VCaP (cell line): ENCODE data around the gene NID1.

Experiments used
- H3K27ac ChIP-seq: fragments of 450-650 bp; 2 replicates; pipeline ENCODE4 v1.5.1; 2017
- TF ChIP-seq, protein P1 (sequence below): fragments of 450-650 bp; conservative IDR thresholded peaks from 2 replicates; pipeline ENCODE4 v1.5.1; 2017; ENCODE audit warnings: mild to moderate bottlenecking, moderate library complexity

Gene NID1

DNA sequence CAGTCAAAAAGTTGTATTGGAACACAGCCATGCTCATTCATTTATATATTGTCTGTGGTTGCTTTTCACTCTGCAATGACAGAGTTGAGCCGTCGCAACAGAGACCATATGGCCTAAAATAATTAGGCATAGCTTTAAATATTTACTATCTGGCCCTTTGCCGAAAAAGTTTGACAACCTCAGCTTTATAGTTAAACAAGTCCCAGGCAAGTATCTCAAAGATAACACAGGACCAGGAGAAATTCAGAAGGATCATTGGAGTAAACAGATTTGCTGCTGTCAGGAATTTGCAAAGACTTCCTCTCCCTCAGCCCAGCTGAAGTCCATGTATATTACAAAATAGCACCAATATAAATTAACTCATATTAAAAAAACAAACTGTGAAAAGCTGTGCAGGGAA is 34.4 kb downstream of the NID1 start:
- TF ChIP-seq, protein P1, sequence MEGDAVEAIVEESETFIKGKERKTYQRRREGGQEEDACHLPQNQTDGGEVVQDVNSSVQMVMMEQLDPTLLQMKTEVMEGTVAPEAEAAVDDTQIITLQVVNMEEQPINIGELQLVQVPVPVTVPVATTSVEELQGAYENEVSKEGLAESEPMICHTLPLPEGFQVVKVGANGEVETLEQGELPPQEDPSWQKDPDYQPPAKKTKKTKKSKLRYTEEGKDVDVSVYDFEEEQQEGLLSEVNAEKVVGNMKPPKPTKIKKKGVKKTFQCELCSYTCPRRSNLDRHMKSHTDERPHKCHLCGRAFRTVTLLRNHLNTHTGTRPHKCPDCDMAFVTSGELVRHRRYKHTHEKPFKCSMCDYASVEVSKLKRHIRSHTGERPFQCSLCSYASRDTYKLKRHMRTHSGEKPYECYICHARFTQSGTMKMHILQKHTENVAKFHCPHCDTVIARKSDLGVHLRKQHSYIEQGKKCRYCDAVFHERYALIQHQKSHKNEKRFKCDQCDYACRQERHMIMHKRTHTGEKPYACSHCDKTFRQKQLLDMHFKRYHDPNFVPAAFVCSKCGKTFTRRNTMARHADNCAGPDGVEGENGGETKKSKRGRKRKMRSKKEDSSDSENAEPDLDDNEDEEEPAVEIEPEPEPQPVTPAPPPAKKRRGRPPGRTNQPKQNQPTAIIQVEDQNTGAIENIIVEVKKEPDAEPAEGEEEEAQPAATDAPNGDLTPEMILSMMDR, result no peak
- H3K27ac ChIP-seq, result no peak overlapping the region

GRCh38 chr1:236029428-236029940 is 35.4 kb downstream of the NID1 start:
- TF ChIP-seq, protein P1, result no peak
- H3K27ac ChIP-seq, result no peak overlapping the region

DNA sequence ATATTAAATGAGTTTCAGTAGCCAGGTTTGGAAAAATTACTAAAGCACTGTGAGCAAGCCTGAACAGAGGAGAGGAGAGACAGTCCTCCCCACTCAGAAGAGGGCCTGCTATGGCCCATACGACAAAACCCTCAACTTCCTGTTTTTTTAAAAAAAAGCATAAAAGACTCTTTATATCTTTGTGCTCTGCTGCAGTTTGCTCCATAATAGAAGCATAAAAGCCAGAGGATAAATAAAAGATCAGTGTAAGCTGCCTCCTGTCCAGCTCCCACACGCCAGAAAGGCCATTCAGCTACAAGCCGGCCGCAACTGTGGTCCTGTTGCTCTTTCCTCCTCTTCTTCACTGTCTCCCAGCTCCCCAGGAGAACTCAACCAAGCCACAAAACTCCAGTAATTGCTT is 37.8 kb downstream of the NID1 start:
- TF ChIP-seq, protein P1, result no peak
- H3K27ac ChIP-seq, result no peak overlapping the region

GRCh38 chr1:236025836-236026235 is 39.1 kb downstream of the NID1 start:
- no peak overlapping the region for H3K27ac ChIP-seq
- TF ChIP-seq, protein P1, result no peak

DNA sequence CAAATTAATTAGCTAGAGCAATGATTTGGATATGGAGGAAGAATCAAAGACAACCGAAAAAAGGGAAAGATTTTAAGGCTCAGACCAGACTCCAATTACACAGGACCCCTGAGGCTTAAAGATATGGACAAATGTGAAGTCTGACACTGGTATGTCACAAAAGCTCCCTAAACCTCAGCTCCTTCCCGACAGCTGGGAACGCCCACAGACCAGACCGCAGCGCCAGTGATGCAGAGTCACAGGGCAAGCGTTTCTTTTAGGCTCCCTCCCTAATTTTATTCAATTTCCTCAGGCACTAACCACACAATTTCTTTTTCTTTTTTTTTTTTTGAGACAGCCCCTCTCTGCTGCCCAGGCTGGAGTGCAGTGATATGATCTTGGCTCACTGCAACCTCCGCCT is 40.2 kb downstream of the NID1 start:
- no peak overlapping the region for H3K27ac ChIP-seq
- TF ChIP-seq, protein P1, result no peak

DNA sequence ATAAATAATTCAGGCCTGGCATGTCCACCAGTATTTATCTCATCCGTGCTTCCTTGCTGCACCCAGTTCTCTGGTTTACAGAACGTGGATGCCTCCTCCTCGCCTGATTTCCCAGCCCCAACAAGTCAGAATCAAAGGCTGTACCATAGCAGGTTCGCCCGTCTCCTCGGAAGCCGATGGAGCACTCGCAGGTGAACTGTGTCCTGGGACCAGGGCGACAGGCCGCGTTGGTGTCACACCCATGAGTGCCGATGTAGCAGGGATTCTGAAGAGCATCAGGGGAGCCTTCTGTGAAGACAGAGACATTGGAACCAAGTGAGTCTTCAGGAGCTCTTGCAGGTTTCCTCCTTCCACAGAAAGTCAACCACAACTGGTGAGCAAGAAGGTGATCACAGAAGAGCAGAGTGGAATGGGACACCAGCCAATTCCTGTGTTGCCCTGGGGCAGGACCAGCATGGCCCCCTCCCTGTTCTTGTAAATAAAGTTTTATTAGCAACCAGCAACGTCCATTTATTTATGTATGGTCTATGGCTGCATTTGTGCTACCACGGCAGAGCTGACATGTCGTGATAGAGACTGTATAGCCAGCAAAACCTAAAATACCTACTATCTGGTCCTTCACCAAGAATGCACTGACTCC is 40.8 kb downstream of the NID1 start:
- H3K27ac ChIP-seq, result no peak overlapping the region
- TF ChIP-seq, protein P1, result no peak

DNA sequence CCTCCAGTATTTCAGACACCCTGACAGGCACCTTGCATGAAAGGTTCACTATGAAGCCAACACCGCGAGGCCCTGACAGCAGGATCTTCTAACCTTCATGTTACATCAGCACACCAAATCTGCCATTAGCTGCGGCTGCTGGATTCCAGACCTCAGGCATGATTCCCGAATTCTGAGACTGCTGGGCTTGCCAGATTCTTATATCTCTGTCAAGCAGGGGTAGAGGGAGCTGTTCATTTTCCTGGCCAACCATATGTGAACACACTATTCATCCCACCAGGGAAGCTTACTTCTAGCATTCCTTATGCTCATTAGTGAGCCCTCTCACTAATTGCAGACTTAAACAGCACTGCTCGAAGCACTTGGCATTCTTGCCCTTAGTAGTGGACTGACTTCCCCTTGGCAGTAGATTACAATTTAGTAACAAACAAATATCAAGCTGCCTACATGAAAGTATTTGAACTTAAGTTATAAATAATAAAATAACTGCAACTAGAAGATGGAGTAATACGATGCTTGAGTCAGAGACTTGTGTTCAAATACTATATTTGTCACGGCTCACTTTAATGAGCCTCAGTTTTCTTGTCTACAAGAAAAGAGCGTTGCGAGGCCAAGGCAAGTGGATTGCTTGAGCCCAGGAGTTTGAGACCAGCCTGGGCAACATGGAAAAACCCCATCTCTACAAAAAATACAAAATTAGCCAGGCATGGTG is 43.3 kb downstream of the NID1 start:
- no peak overlapping the region for H3K27ac ChIP-seq
- TF ChIP-seq, protein P1, result no peak
